Transverse colon (tissue), 4 donors: Measurements from ENCODE around the gene NLRP4.

Experiments
- EP300 ChIP-seq: sonication (generic); formaldehyde crosslinking; IDR thresholded peaks from one replicate; pipeline ENCODE4 v1.6.1; 2017; ENCODE audit warnings: antibody characterized with exemption, low read depth
- POLR2AphosphoS5 ChIP-seq, 3 donors: sonication (generic); formaldehyde crosslinking; IDR thresholded peaks; one replicate each; pipeline ENCODE4 v1.6.1; 2016; ENCODE audit warnings: antibody characterized with exemption in 3 of 3
- TF ChIP-seq, protein P1 (sequence below), 5 experiments: fragments of 200-600 bp in 3 of 5; fragments of 450-650 bp in 2 of 5; sonication (generic) in 3 of 5; IDR thresholded peaks; 1 replicate in 2 of 5; 2 replicates in 3 of 5; pipeline ENCODE4 v1.5.1; 2016 to 2017; ENCODE audit warnings: antibody characterized with exemption in 5 of 5, inconsistent platforms in 3 of 5, mild to moderate bottlenecking in 2 of 5, moderate library complexity in 1 of 5

GRCh38 chr19:55809381-55810058 is 26.8 kb upstream of the NLRP4 start:
- TF ChIP-seq, protein P1, sequence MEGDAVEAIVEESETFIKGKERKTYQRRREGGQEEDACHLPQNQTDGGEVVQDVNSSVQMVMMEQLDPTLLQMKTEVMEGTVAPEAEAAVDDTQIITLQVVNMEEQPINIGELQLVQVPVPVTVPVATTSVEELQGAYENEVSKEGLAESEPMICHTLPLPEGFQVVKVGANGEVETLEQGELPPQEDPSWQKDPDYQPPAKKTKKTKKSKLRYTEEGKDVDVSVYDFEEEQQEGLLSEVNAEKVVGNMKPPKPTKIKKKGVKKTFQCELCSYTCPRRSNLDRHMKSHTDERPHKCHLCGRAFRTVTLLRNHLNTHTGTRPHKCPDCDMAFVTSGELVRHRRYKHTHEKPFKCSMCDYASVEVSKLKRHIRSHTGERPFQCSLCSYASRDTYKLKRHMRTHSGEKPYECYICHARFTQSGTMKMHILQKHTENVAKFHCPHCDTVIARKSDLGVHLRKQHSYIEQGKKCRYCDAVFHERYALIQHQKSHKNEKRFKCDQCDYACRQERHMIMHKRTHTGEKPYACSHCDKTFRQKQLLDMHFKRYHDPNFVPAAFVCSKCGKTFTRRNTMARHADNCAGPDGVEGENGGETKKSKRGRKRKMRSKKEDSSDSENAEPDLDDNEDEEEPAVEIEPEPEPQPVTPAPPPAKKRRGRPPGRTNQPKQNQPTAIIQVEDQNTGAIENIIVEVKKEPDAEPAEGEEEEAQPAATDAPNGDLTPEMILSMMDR (IDR thresholded peaks at IDR 0.05), result peak; percentile 21 to 69 (median 49)
- TF ChIP-seq EP300, result no peak
- TF ChIP-seq POLR2AphosphoS5 (IDR thresholded peaks at IDR 0.05), result no peak
